Measurements from ENCODE around the gene PACRG. TPM values are rescaled to one million over a fixed set of nuclear protein-coding genes. Genes with fewer than 3 reads are reported as not detected.

Gene PACRG
- total and polyA plus RNA-seq, 2 donors (not counting 3 experiments of a cell fraction or from before 2014, with no cell fraction given) = 0.08 TPM; not detected in 1

DNA sequence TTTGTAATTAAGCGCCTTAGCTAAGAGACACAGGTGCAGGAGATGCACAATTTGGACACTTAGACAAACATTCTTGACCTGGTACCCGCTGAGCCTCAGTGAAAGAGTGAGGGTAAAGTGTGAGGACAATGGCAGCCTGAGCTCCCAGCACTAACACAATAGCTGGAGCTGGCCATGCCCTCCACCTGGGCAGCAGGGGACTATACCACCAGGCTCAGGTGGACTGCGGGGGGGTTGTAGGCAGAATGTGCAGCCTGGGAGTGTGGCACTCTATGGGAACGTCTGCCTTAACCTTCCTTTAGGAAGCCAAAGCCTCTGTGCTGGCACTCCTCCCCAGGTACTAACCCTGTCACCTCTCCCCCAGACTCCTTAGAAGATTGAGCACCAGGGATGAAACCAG is 23.8 kb upstream of the PACRG start:
- H3K9me1 ChIP-seq (replicated peaks; ENCODE audit: control insufficient read depth, extremely low read depth, insufficient read depth, low read length) = no peaks in the 10 kb centered on the region
- no peak for FAIRE-seq
- H2AFZ ChIP-seq (ENCODE audit: low read depth, low read length) = no peak overlapping the region
- no peak overlapping the region for H3K27ac ChIP-seq (ENCODE audit: insufficient read depth, low read depth, low read length)
- H4K20me1 ChIP-seq (replicated peaks; ENCODE audit: control insufficient read depth, extremely low read depth, insufficient read depth, low read length) = no peaks in the 10 kb centered on the region
- no TSS peak for BruUV-seq (replicated peaks)
- dilution Hi-C loops (cut with MboI; ENCODE audit: extremely low pct_ligation_motif_present, low sequenced_read_pairs) (no loop called here), intact Hi-C loops (cut with micrococcal nuclease) (no loop called here)
- TF ChIP-seq EZH2 (IDR thresholded peaks at IDR 0.05; ENCODE audit: borderline replicate concordance, low read depth, low read length, severe bottlenecking) (no peak), GATA2 (IDR thresholded peaks at IDR 0.05; ENCODE audit: insufficient read depth, insufficient read length, low read depth, low read length) (no peak), JUN (IDR thresholded peaks at IDR 0.05; ENCODE audit: borderline replicate concordance, insufficient read depth, insufficient read length, low read depth) (no peak), MYC (IDR thresholded peaks at IDR 0.05; ENCODE audit: low read depth, low read length) (no peak), POLR2A (IDR thresholded peaks at IDR 0.05; ENCODE audit: low read depth, low read length) (no peak), FOS (IDR thresholded peaks at IDR 0.05; ENCODE audit: borderline replicate concordance, insufficient read depth, low read length) (no peak), POLR2AphosphoS5 (IDR thresholded peaks at IDR 0.05; ENCODE audit: insufficient read depth, low read depth, low read length) (no peak)
- TF ChIP-seq, protein P1, sequence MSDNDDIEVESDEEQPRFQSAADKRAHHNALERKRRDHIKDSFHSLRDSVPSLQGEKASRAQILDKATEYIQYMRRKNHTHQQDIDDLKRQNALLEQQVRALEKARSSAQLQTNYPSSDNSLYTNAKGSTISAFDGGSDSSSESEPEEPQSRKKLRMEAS (IDR thresholded peaks at IDR 0.05; ENCODE audit: insufficient read depth, insufficient read length) = no peak
- TF ChIP-seq, protein P2, sequence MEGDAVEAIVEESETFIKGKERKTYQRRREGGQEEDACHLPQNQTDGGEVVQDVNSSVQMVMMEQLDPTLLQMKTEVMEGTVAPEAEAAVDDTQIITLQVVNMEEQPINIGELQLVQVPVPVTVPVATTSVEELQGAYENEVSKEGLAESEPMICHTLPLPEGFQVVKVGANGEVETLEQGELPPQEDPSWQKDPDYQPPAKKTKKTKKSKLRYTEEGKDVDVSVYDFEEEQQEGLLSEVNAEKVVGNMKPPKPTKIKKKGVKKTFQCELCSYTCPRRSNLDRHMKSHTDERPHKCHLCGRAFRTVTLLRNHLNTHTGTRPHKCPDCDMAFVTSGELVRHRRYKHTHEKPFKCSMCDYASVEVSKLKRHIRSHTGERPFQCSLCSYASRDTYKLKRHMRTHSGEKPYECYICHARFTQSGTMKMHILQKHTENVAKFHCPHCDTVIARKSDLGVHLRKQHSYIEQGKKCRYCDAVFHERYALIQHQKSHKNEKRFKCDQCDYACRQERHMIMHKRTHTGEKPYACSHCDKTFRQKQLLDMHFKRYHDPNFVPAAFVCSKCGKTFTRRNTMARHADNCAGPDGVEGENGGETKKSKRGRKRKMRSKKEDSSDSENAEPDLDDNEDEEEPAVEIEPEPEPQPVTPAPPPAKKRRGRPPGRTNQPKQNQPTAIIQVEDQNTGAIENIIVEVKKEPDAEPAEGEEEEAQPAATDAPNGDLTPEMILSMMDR (IDR thresholded peaks at IDR 0.05; ENCODE audit: extremely low read depth in 1 of 2, insufficient read depth in 1 of 2, low read depth in 1 of 2, low read length in 2 of 2) = no peak
- H3K4me2 ChIP-seq (ENCODE audit: insufficient read depth, low read length) = no peak overlapping the region
- no peaks in the 10 kb centered on the region for H3K4me1 ChIP-seq (ENCODE audit: control insufficient read depth, extremely low read depth, insufficient read depth, low read length)
- DNase-seq (ENCODE audit: low read depth, low spot score) = no peak
- ChIA-PET POLR2A (no interaction called here), CTCF (no interaction called here)
- H3K9ac ChIP-seq (replicated peaks; ENCODE audit: extremely low read depth, insufficient read depth, low read length) = no peak overlapping the region
- H3K27me3 ChIP-seq (ENCODE audit: control insufficient read depth in 2 of 2, insufficient read depth in 2 of 2, low read length in 2 of 2) = no peaks in the 10 kb centered on the region
- no peaks in the 10 kb centered on the region for H3K79me2 ChIP-seq (ENCODE audit: control insufficient read depth, insufficient read depth, low read length)
- no peaks in the 10 kb centered on the region for H3K9me3 ChIP-seq (replicated peaks; ENCODE audit: control insufficient read depth, insufficient read depth, low read length)
- H3K36me3 ChIP-seq (ENCODE audit: control insufficient read depth in 2 of 2, extremely low read depth in 1 of 2, insufficient read depth in 2 of 2, low read length in 2 of 2) = no peaks in the 10 kb centered on the region
- H3K4me3 ChIP-seq (replicated peaks in 1 of 3; ENCODE audit: insufficient read depth in 1 of 3, low read depth in 1 of 3, low read length in 3 of 3) = no peak overlapping the region
